ENCODE results near the gene BUD23.

DNA sequence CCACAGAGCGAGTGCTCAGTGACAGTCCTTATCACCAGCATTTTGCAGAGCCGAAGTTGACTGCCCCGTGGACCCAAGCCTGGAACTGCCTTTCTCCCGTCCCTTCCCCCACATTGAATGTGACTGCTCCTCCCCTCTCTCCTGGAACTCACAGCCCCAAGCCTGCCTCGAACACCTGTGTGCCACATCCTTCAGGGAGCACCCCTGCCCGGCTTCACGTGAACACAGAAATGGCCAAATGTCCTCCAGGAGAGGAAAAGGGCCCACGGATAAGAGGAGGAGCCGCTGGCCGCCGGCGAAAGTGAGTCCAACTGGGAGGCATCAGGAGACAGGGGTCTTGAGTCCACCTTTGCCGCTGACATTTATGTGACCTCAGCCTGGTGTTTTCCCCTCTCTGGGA is 19.8 kb downstream of the BUD23 start:
- TF ChIP-seq POLR2AphosphoS5 (IDR thresholded peaks at IDR 0.05; ENCODE audit: low read depth, low read length) (no peak), REST (IDR thresholded peaks at IDR 0.05; ENCODE audit: insufficient read depth in 1 of 2, low read depth in 2 of 2, low read length in 2 of 2) (no peak)

Data from PFSK-1 (cell line).